IMR-90 (cell line): Measurements from ENCODE around the gene NFE2L2. TPM values are rescaled to one million over a fixed set of nuclear protein-coding genes. Genes with fewer than 3 reads are reported as not detected.

ENCODE experiments used
- ATAC-seq: fragments of 200-7000 bp; cut with Tn5 transposase; 2 replicates; pipeline ENCODE4 v1.9.1; 2020; ENCODE audit warnings: low read depth, mild to moderate bottlenecking, moderate library complexity
- BruUV-seq: library from RNA; stranded (reverse); fragments of 400-500 nt; replicated peaks from 2 replicates; lab custom pipeline; 2021; lab: Mats Ljungman, UMichigan
- CTCF ChIA-PET: fragments of 300-600 bp; formaldehyde crosslinking; extraction: SDS; loops from one replicate; lab custom pipeline; 2021; ENCODE audit warnings: antibody characterized with exemption; lab: Yijun Ruan, JAX
- POLR2A ChIA-PET: fragments of 300-600 bp; sonication (Branson Sonifier 250); formaldehyde crosslinking; loops from one replicate; lab custom pipeline; 2022; ENCODE audit warnings: antibody characterized with exemption; ENCODE audit not compliant: unreplicated experiment; lab: Charles Lee
- DNase-seq: peaks from one replicate; pipeline ENCODE4 v3.0.0; 2013
- H2AFZ ChIP-seq: replicated peaks from 2 replicates; pipeline ENCODE3; 2013; ENCODE audit warnings: low read length, mild to moderate bottlenecking; ENCODE audit not compliant: poor library complexity
- H2AK5ac ChIP-seq: 2 replicates; pipeline ENCODE4 v1.6.1; 2013; ENCODE audit warnings: low read depth, low read length, inconsistent platforms
- H2AK9ac ChIP-seq: replicated peaks from 2 replicates; pipeline ENCODE3; 2013; ENCODE audit warnings: mild to moderate bottlenecking, low read depth, low read length, moderate library complexity; ENCODE audit not compliant: poor library complexity
- H2BK120ac ChIP-seq: 2 replicates; pipeline ENCODE4 v1.6.1; 2013; ENCODE audit warnings: low read depth, low read length, inconsistent platforms
- H2BK15ac ChIP-seq: 3 replicates; pipeline ENCODE4 v1.6.1; 2013; ENCODE audit warnings: low read depth, low read length, inconsistent platforms
- H2BK20ac ChIP-seq: 2 replicates; pipeline ENCODE4 v1.6.1; 2013; ENCODE audit warnings: low read depth, mild to moderate bottlenecking, inconsistent platforms, low read length, moderate library complexity
- H2BK5ac ChIP-seq: 2 replicates; pipeline ENCODE4 v1.6.1; 2013; ENCODE audit warnings: mild to moderate bottlenecking, low read depth, low read length, inconsistent platforms; ENCODE audit not compliant: poor library complexity, severe bottlenecking
- H3K14ac ChIP-seq: replicated peaks from 2 replicates; pipeline ENCODE4 v1.6.1; 2013; ENCODE audit warnings: low read depth, low read length, inconsistent platforms
- H3K18ac ChIP-seq: 2 replicates; pipeline ENCODE4 v1.6.1; 2013; ENCODE audit warnings: low read depth, low read length, control low read depth
- H3K23ac ChIP-seq: 2 replicates; pipeline ENCODE4 v1.6.1; 2013; ENCODE audit warnings: low read depth, low read length, inconsistent platforms
- H3K27ac ChIP-seq: 2 replicates; pipeline ENCODE4 v1.5.1; 2013; ENCODE audit warnings: mild to moderate bottlenecking, control low read depth, low read length; ENCODE audit not compliant: insufficient read depth
- H3K27me3 ChIP-seq: 2 replicates; pipeline ENCODE4 v1.6.1; 2013; ENCODE audit warnings: low read length; ENCODE audit not compliant: control insufficient read depth, insufficient read depth
- H3K36me3 ChIP-seq: 2 replicates; pipeline ENCODE4 v1.6.1; 2013; ENCODE audit warnings: low read length, mixed read lengths; ENCODE audit not compliant: control insufficient read depth, insufficient read depth
- H3K4ac ChIP-seq: 2 replicates; pipeline ENCODE4 v1.6.1; 2013; ENCODE audit warnings: low read depth, low read length, inconsistent platforms
- H3K4me1 ChIP-seq: 2 replicates; pipeline ENCODE4 v1.6.1; 2013; ENCODE audit warnings: low read length, mixed read lengths; ENCODE audit not compliant: control insufficient read depth, insufficient read depth
- H3K4me2 ChIP-seq: 2 replicates; pipeline ENCODE4 v1.6.1; 2013; ENCODE audit warnings: low read depth, mild to moderate bottlenecking, control low read depth, low read length, moderate library complexity
- H3K4me3 ChIP-seq: 2 replicates; pipeline ENCODE4 v1.5.1; 2013; ENCODE audit warnings: low read depth, mild to moderate bottlenecking, control low read depth, low read length, moderate library complexity; ENCODE audit not compliant: insufficient read depth
- H3K56ac ChIP-seq: 2 replicates; pipeline ENCODE4 v1.6.1; 2013; ENCODE audit warnings: low read length, inconsistent platforms; ENCODE audit not compliant: insufficient read depth; ENCODE audit errors: extremely low read depth
- H3K79me1 ChIP-seq, 2 experiments: 2 replicates each; pipeline ENCODE4 v1.6.1; 2013; ENCODE audit warnings: low read length in 2 of 2, inconsistent platforms in 1 of 2, low read depth in 1 of 2
- H3K9ac ChIP-seq: 2 replicates; pipeline ENCODE4 v1.6.1; 2013; ENCODE audit warnings: low read depth, low read length, control low read depth
- H3K9me1 ChIP-seq: 2 replicates; pipeline ENCODE4 v1.6.1; 2013; ENCODE audit warnings: low read length, inconsistent platforms; ENCODE audit not compliant: insufficient read depth
- H3K9me3 ChIP-seq: 2 replicates; pipeline ENCODE4 v1.6.1; 2013; ENCODE audit warnings: low read length; ENCODE audit not compliant: control insufficient read depth, insufficient read depth
- H4K20me1 ChIP-seq: 2 replicates; pipeline ENCODE4 v1.6.1; 2013; ENCODE audit warnings: low read length, inconsistent platforms; ENCODE audit not compliant: insufficient read depth
- H4K5ac ChIP-seq: 2 replicates; pipeline ENCODE4 v1.6.1; 2013; ENCODE audit warnings: mild to moderate bottlenecking, low read depth, low read length, control low read depth
- H4K8ac ChIP-seq, 2 experiments: 2 replicates each; pipeline ENCODE4 v1.6.1; 2013; ENCODE audit warnings: low read depth in 2 of 2, low read length in 2 of 2, control low read depth in 1 of 2, inconsistent platforms in 1 of 2
- H4K91ac ChIP-seq: 2 replicates; pipeline ENCODE4 v1.6.1; 2013; ENCODE audit warnings: low read depth, low read length, inconsistent platforms; ENCODE audit not compliant: insufficient read depth
- BHLHE40 ChIP-seq: fragments of 150-350 bp; IDR thresholded peaks from 2 replicates; pipeline ENCODE4 v1.6.1; 2016; ENCODE audit warnings: mild to moderate bottlenecking, low read depth, low read length
- CEBPB ChIP-seq: IDR thresholded peaks from 2 replicates; pipeline ENCODE4 v1.6.1; 2012; ENCODE audit warnings: low read depth, low read length, improper control_type of control experiment
- CTCF ChIP-seq: conservative IDR thresholded peaks from 2 replicates; pipeline ENCODE4 v1.5.1; 2012; ENCODE audit warnings: mild to moderate bottlenecking, low read depth, low read length, improper control_type of control experiment
- FOS ChIP-seq: fragments of 150-350 bp; IDR thresholded peaks from 2 replicates; pipeline ENCODE4 v1.6.1; 2016; ENCODE audit warnings: low read depth, low read length
- MAFK ChIP-seq: IDR thresholded peaks from 2 replicates; pipeline ENCODE4 v1.6.1; 2012; ENCODE audit warnings: low read depth, low read length, improper control_type of control experiment
- MAZ ChIP-seq: IDR thresholded peaks from 2 replicates; pipeline ENCODE4 v1.6.1; 2012; ENCODE audit warnings: low read depth, mild to moderate bottlenecking, low read length, improper control_type of control experiment, moderate library complexity, borderline replicate concordance
- MXI1 ChIP-seq: IDR thresholded peaks from 2 replicates; pipeline ENCODE4 v1.6.1; 2012; ENCODE audit warnings: low read depth, mild to moderate bottlenecking, low read length, moderate library complexity, borderline replicate concordance
- NFE2L2 ChIP-seq: fragments of 150-350 bp; IDR thresholded peaks from 2 replicates; pipeline ENCODE4 v1.6.1; 2016; ENCODE audit warnings: low read depth, mild to moderate bottlenecking, low read length
- POLR2A ChIP-seq: IDR thresholded peaks from 2 replicates; pipeline ENCODE4 v1.6.1; 2012; ENCODE audit warnings: mild to moderate bottlenecking, low read depth, low read length
- RAD21 ChIP-seq: IDR thresholded peaks from 2 replicates; pipeline ENCODE4 v1.6.1; 2012; ENCODE audit warnings: low read length, improper control_type of control experiment
- RCOR1 ChIP-seq: IDR thresholded peaks from 2 replicates; pipeline ENCODE4 v1.6.1; 2012; ENCODE audit warnings: mild to moderate bottlenecking, low read length, improper control_type of control experiment; ENCODE audit not compliant: insufficient replicate concordance
- RFX5 ChIP-seq: IDR thresholded peaks from 2 replicates; pipeline ENCODE4 v1.8.0; 2012; ENCODE audit warnings: low read depth, mild to moderate bottlenecking, low read length, moderate library complexity
- SMC3 ChIP-seq: fragments of 150-350 bp; IDR thresholded peaks from 2 replicates; pipeline ENCODE4 v1.6.1; 2016; ENCODE audit warnings: low read depth, mild to moderate bottlenecking, antibody characterized with exemption, low read length, moderate library complexity
- WGBS, 2 experiments: methylation state at CpG; one replicate each; pipeline versions ENCODE4 v1.1.5 to v1.1.7; 2013; ENCODE audit warnings: missing lambda C conversion rate in 2 of 2; ENCODE audit not compliant: insufficient read length in 1 of 2; ENCODE audit errors: extremely low coverage in 2 of 2; 5-methylcytosine and 5-hydroxymethylcytosine counted together
- dilution Hi-C: fragments of 300-500 bp; cut with HindIII; formaldehyde crosslinking; loops from one replicate; pipeline ENCODE4 v1.14.3; 2018; ENCODE audit warnings: low sequenced_read_pairs; ENCODE audit not compliant: unreplicated experiment
- in situ Hi-C: fragments of 300-500 bp; cut with MboI; formaldehyde crosslinking; loops from 3 replicates; pipeline ENCODE4 v1.14.3; 2019; ENCODE audit warnings: low sequenced_read_pairs, inconsistent platforms, mixed read lengths
- intact Hi-C: fragments of 100-400 bp; cut with micrococcal nuclease; formaldehyde crosslinking; loops from 2 replicates; pipeline ENCODE4 v1.10.0; 2022
- polyA plus RNA-seq, 3 experiments: library from polyadenylated mRNA; depleted of rRNA; stranded (reverse); fragments of >200 nt; gene quantifications; 2 replicates each; pipeline ENCODE4 v1.2.3, GENCODE V29; 2012; ENCODE audit warnings: low replicate concordance in 1 of 3
- total RNA-seq: library from RNA; depleted of rRNA; stranded (reverse); fragments of >200 nt; gene quantifications from 2 replicates; pipeline ENCODE4 v1.2.3, GENCODE V29; 2012
- TF ChIP-seq, protein P1 (sequence below): fragments of 150-350 bp; IDR thresholded peaks from 2 replicates; pipeline ENCODE4 v1.6.1; 2017; ENCODE audit warnings: mild to moderate bottlenecking, antibody characterized with exemption, low read length, low read depth
- TF ChIP-seq, protein P2 (sequence below): fragments of 150-350 bp; IDR thresholded peaks from 2 replicates; pipeline ENCODE4 v1.6.1; 2016; ENCODE audit warnings: low read depth, mild to moderate bottlenecking, low read length, moderate library complexity, borderline replicate concordance

NFE2L2 gene
- total and polyA plus RNA-seq, 2 of the 4 experiments (the other 2 are of a cell fraction), result 72.7 to 83.5 TPM

DNA sequence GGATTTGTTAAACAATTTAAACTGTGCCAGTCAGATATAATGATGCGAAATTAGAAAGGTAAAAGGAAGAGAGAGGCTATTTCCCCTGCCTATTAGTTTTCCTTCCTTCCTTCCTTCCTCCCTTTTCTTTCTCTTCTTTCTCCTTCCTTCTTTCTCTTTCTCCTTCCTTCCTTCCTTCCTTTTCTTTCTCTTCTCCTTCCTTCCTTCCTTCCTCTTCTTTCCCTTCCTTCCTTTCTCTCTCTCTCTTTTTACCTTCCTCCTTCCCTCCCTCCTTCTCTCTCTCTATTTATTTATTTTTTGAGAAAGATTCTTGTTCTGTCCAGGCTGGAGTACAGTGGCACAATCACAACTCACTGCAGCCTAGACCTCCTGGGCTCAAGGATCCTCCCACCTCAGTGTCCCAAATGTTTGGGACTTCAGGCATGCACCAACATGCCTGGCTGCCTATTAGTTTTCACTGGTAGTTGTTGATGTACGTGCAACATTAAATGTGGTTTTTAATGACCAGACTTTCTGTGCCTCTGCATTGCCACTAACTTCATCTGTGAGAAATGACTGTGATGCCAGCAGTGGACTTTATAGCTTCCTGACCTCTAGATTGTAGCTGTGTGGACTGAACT, 48.7 kb upstream of the NFE2L2 start:
- ATAC-seq, result 0 out of 2 replicates have a peak, but pooled peaks have one; percentile 6
- no peak for TF ChIP-seq SMC3
- TF ChIP-seq, protein P1, sequence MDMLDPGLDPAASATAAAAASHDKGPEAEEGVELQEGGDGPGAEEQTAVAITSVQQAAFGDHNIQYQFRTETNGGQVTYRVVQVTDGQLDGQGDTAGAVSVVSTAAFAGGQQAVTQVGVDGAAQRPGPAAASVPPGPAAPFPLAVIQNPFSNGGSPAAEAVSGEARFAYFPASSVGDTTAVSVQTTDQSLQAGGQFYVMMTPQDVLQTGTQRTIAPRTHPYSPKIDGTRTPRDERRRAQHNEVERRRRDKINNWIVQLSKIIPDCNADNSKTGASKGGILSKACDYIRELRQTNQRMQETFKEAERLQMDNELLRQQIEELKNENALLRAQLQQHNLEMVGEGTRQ, result no peak
- TF ChIP-seq POLR2A, result no peak
- no peak for TF ChIP-seq FOS
- TF ChIP-seq, protein P2, sequence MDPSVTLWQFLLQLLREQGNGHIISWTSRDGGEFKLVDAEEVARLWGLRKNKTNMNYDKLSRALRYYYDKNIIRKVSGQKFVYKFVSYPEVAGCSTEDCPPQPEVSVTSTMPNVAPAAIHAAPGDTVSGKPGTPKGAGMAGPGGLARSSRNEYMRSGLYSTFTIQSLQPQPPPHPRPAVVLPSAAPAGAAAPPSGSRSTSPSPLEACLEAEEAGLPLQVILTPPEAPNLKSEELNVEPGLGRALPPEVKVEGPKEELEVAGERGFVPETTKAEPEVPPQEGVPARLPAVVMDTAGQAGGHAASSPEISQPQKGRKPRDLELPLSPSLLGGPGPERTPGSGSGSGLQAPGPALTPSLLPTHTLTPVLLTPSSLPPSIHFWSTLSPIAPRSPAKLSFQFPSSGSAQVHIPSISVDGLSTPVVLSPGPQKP, result no peak
- no peak for TF ChIP-seq MAZ
- no peak for TF ChIP-seq CTCF
- TF ChIP-seq MXI1, result no peak
- TF ChIP-seq BHLHE40, result no peak
- TF ChIP-seq CEBPB, result no peak
- no peak for TF ChIP-seq NFE2L2
- no peak for TF ChIP-seq RFX5
- TF ChIP-seq RAD21, result no peak
- no peak for TF ChIP-seq RCOR1
- no peak for TF ChIP-seq MAFK

More for the DNA sequence above, 48.7 kb upstream of the NFE2L2 start:
- H3K14ac ChIP-seq, result peak overlapping the region; percentile 79
- peak overlapping the region; percentile 89 for H2AK5ac ChIP-seq
- WGBS, 2 experiments, result 80% methylated on average over 1 of the region's 2 CpGs; no CpG with 5 or more reads in 1 of the 2 experiments
- CTCF ChIA-PET, result no interaction called here
- H4K20me1 ChIP-seq, result no peaks in the 10 kb centered on the region
- H3K4me3 ChIP-seq, result no peak overlapping the region
- H3K4ac ChIP-seq, result peak overlapping the region; percentile 83
- H3K18ac ChIP-seq, result peak overlapping the region; percentile 98
- POLR2A ChIA-PET, result interaction anchor here (0.6 kb wide), 1 partner anchor 69 kb away, joined by 3 read pairs; no protein-coding TSS in a partner anchor
- H2AK9ac ChIP-seq, result peak overlapping the region; percentile 74
- peak overlapping the region; percentile 42 to 88; a peak in 3 of 4 replicates for H4K8ac ChIP-seq
- H4K5ac ChIP-seq, result peak overlapping the region; percentile 93
- peak overlapping the region; percentile 61 for H2AFZ ChIP-seq
- peaks cover 8% of the 10 kb centered on the region; the same call in 1 of the 2 replicates for H3K9me1 ChIP-seq
- no peaks in the 10 kb centered on the region; a peak in 1 of 4 replicates for H3K79me1 ChIP-seq
- in situ Hi-C loops, result no loop called here
- no peaks in the 10 kb centered on the region for H3K36me3 ChIP-seq
- intact Hi-C loops, result loop anchor here (5.0 kb wide), 1 partner anchor 36 kb away; no protein-coding TSS in a partner anchor
- no peaks in the 10 kb centered on the region for H3K27me3 ChIP-seq
- peak overlapping the region; percentile 89; the same call in 1 of the 3 replicates for H2BK15ac ChIP-seq
- dilution Hi-C loops, result no loop called here
- no peak overlapping the region; the same call in 1 of the 2 replicates for H3K56ac ChIP-seq
- H3K23ac ChIP-seq, result peak overlapping the region; percentile 76
- H2BK120ac ChIP-seq, result peak overlapping the region; percentile 90
- H3K4me1 ChIP-seq, result peaks cover 7% of the 10 kb centered on the region
- peak overlapping the region; percentile 67 for H2BK5ac ChIP-seq
- H3K9me3 ChIP-seq, result no peaks in the 10 kb centered on the region
- no peak overlapping the region for H3K4me2 ChIP-seq
- H4K91ac ChIP-seq, result peak overlapping the region; percentile 93
- DNase-seq, result no peak
- H2BK20ac ChIP-seq, result peak overlapping the region; percentile 91
- H3K27ac ChIP-seq, result peak overlapping the region; percentile 96; the same call in 1 of the 2 replicates
- no TSS peak for BruUV-seq
- no peak overlapping the region for H3K9ac ChIP-seq
